B cell (primary cell): ENCODE data around the gene CALCOCO1. TPM values are rescaled to one million over a fixed set of nuclear protein-coding genes. Genes with fewer than 3 reads are reported as not detected.
"Not testable (repeated sequence)": the region's sequence is repeated elsewhere in the genome, so short reads cannot be mapped to it uniquely, and the experiment has no call there.

Experiments
- ATAC-seq: fragments of 200-7000 bp; cut with Tn5 transposase; one replicate; pipeline ENCODE4 v1.10.0; 2021; ENCODE audit warnings: low read depth, mild to moderate bottlenecking, moderate number of reproducible peaks, moderate library complexity
- CTCF ChIA-PET: fragments of 350-600 bp; sonication (Branson Sonifier 250); formaldehyde crosslinking; loops from one replicate; lab custom pipeline; 2021; ENCODE audit warnings: antibody characterized with exemption, inconsistent platforms; lab: Charles Lee
- POLR2A ChIA-PET: fragments of 350-600 bp; sonication (Branson Sonifier 250); formaldehyde crosslinking; loops from one replicate; lab custom pipeline; 2021; ENCODE audit warnings: antibody characterized with exemption; lab: Charles Lee
- DNase-seq: peaks from one replicate; pipeline ENCODE4 v3.0.0; 2013
- H2AFZ ChIP-seq: 2 replicates; pipeline ENCODE4 v1.6.1; 2012; ENCODE audit warnings: mild to moderate bottlenecking, low read depth, low read length; ENCODE audit not compliant: insufficient read depth, poor library complexity, severe bottlenecking
- H3K27ac ChIP-seq, 2 donors: 1 replicate in 1 of 2; 2 replicates in 1 of 2; pipeline ENCODE4 v1.5.1; 2012 to 2013; ENCODE audit warnings: low read length in 2 of 2, mild to moderate bottlenecking in 2 of 2, moderate library complexity in 1 of 2
- H3K27me3 ChIP-seq, 4 experiments: fragments of 200-600 bp in 1 of 4; sonication (generic) in 1 of 4; replicated peaks in 1 of 4; 1 replicate in 2 of 4; 2 replicates in 2 of 4; pipeline versions ENCODE4 v1.6.1 to v1.7.0; 2013 to 2016; ENCODE audit warnings: low read length in 3 of 4, mild to moderate bottlenecking in 2 of 4, mixed read lengths in 1 of 4, moderate library complexity in 1 of 4; ENCODE audit not compliant: insufficient read depth in 4 of 4, control insufficient read depth in 3 of 4; ENCODE audit errors: control extremely low read depth in 1 of 4
- H3K36me3 ChIP-seq, 2 experiments: replicated peaks in 1 of 2; 1 replicate in 1 of 2; 2 replicates in 1 of 2; pipeline versions ENCODE4 v1.6.1 to v1.7.1; 2013; ENCODE audit warnings: low read length in 1 of 2; ENCODE audit not compliant: insufficient read depth in 2 of 2, control insufficient read depth in 1 of 2; ENCODE audit errors: control extremely low read depth in 1 of 2, extremely low read depth in 1 of 2
- H3K4me1 ChIP-seq, 2 donors: fragments of 200-600 bp in 1 of 2; sonication (generic) in 1 of 2; 1 replicate in 1 of 2; 2 replicates in 1 of 2; pipeline versions ENCODE4 v1.5.1 to v1.6.1; 2013 to 2017; ENCODE audit warnings: low read length in 2 of 2; ENCODE audit not compliant: control insufficient read depth in 2 of 2, insufficient read depth in 2 of 2
- H3K4me2 ChIP-seq: replicated peaks from 2 replicates; pipeline ENCODE3; 2012; ENCODE audit warnings: mild to moderate bottlenecking, low read depth, low read length; ENCODE audit not compliant: poor library complexity, severe bottlenecking
- H3K4me3 ChIP-seq, 5 experiments: fragments of 200-600 bp in 1 of 5; sonication (generic) in 1 of 5; 1 replicate in 3 of 5; 2 replicates in 2 of 5; pipeline versions ENCODE4 v1.5.1 to v1.7.0; 2011 to 2016; ENCODE audit warnings: low read length in 4 of 5, mild to moderate bottlenecking in 4 of 5, low read depth in 2 of 5, control low read depth in 1 of 5, moderate library complexity in 1 of 5; ENCODE audit not compliant: insufficient read depth in 1 of 5; ENCODE audit errors: control extremely low read depth in 1 of 5, extremely low read depth in 1 of 5
- H3K79me2 ChIP-seq: fragments of 200-600 bp; sonication (generic); one replicate; pipeline ENCODE4 v1.6.0; 2016; ENCODE audit warnings: low read length; ENCODE audit not compliant: control insufficient read depth, insufficient read depth
- H3K9ac ChIP-seq: fragments of 200-600 bp; sonication (generic); 2 replicates; pipeline ENCODE4 v1.6.1; 2017; ENCODE audit warnings: mild to moderate bottlenecking, low read length, moderate library complexity
- H3K9me3 ChIP-seq, 3 donors: one replicate each; pipeline versions ENCODE4 v1.6.1 to v1.7.1; 2013; ENCODE audit warnings: low read length in 2 of 3; ENCODE audit not compliant: control insufficient read depth in 2 of 3, insufficient read depth in 1 of 3; ENCODE audit errors: control extremely low read depth in 1 of 3
- H4K20me1 ChIP-seq: 2 replicates; pipeline ENCODE4 v1.6.0; 2012; ENCODE audit warnings: mild to moderate bottlenecking, low read length; ENCODE audit not compliant: insufficient read depth, control insufficient read depth, poor library complexity, severe bottlenecking
- H3K27ac Mint-ChIP-seq: one replicate; pipeline ENCODE4 v1.8.0; 2021; ENCODE audit warnings: mixed read lengths
- H3K27me3 Mint-ChIP-seq: one replicate; pipeline ENCODE4 v1.8.0; 2021; ENCODE audit warnings: mixed read lengths
- H3K4me1 Mint-ChIP-seq: one replicate; pipeline ENCODE4 v1.8.0; 2021; ENCODE audit warnings: mixed read lengths
- H3K4me3 Mint-ChIP-seq: one replicate; pipeline ENCODE4 v1.8.0; 2021; ENCODE audit warnings: mixed read lengths
- H3K9me3 Mint-ChIP-seq: one replicate; pipeline ENCODE4 v1.8.0; 2022; ENCODE audit warnings: mixed read lengths; ENCODE audit not compliant: insufficient read depth
- EZH2 ChIP-seq: IDR thresholded peaks from 2 replicates; pipeline ENCODE4 v1.6.1; 2012; ENCODE audit warnings: borderline replicate concordance, low read depth, mild to moderate bottlenecking, moderate library complexity, low read length; ENCODE audit not compliant: insufficient read depth, poor library complexity, severe bottlenecking
- WGBS: methylation state at CpG from one replicate; pipeline ENCODE4 v1.1.5; 2013; ENCODE audit warnings: missing lambda C conversion rate; ENCODE audit not compliant: insufficient coverage; 5-methylcytosine and 5-hydroxymethylcytosine counted together
- intact Hi-C: fragments of 100-400 bp; cut with micrococcal nuclease; formaldehyde crosslinking; loops from one replicate; pipeline ENCODE4 v1.10.0; 2022
- polyA plus RNA-seq: library from polyadenylated mRNA; depleted of rRNA; stranded (reverse); fragments of >200 nt; gene quantifications from 2 replicates; pipeline ENCODE4 v1.2.3, GENCODE V29; 2012
- total RNA-seq, 2 donors: library from RNA; stranded (reverse); fragments of 120-200 nt in 1 of 2; gene quantifications; 1 replicate in 1 of 2; 2 replicates in 1 of 2; pipeline versions ENCODE4 v1.2.3 to v1.2.4, GENCODE V29; 2013 to 2022
- TF ChIP-seq, protein P1 (sequence below): fragments of 200-600 bp; IDR thresholded peaks from one replicate; pipeline ENCODE4 v1.8.0; 2022; ENCODE audit warnings: antibody characterized with exemption, mild to moderate bottlenecking

The CALCOCO1 gene
- total and polyA plus RNA-seq, 2 donors (not counting 1 experiment from before 2014, with no cell fraction given): 169 to 179 TPM

DNA sequence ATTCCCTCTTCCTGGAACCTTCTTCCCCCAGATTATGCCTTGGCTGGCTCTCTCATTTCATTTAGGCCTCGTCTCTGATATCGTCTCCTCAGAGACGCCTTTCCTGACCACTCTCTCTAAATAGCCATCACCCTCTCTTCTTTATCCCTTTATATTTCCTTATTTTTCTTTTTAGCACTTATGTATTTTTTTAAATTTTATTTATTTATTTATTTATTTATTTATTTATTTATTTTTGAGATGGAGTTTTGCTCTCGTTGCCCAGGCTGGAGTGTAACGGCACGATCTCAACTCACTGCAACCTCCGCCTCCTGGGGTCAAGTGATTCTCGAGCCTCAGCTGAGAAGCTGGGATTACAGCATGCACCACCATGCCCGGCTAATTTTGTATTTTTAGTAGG lies 43.3 kb downstream of the CALCOCO1 start:
- ATAC-seq: no peak
- H3K4me1 ChIP-seq: no peaks in the 10 kb centered on the region
- intact Hi-C loops: no loop called here
- H3K79me2 ChIP-seq: no peaks in the 10 kb centered on the region
- ChIA-PET CTCF (interaction anchor here (1.2 to 1.4 kb wide), 2 partner anchors 62 to 73 kb away, joined by 3 to 4 read pairs; no protein-coding TSS in a partner anchor), POLR2A (no interaction called here)
- Mint-ChIP-seq H3K4me3 (no peak overlapping the region), H3K4me1 (no peaks in the 10 kb centered on the region), H3K27ac (no peak overlapping the region), H3K27me3 (peaks cover 14% of the 10 kb centered on the region), H3K9me3 (no peaks in the 10 kb centered on the region)
- H3K9me3 ChIP-seq: no peaks in the 10 kb centered on the region
- H4K20me1 ChIP-seq: no peaks in the 10 kb centered on the region
- no peak overlapping the region for H3K4me3 ChIP-seq
- no peak overlapping the region for H3K4me2 ChIP-seq
- TF ChIP-seq, protein P1, sequence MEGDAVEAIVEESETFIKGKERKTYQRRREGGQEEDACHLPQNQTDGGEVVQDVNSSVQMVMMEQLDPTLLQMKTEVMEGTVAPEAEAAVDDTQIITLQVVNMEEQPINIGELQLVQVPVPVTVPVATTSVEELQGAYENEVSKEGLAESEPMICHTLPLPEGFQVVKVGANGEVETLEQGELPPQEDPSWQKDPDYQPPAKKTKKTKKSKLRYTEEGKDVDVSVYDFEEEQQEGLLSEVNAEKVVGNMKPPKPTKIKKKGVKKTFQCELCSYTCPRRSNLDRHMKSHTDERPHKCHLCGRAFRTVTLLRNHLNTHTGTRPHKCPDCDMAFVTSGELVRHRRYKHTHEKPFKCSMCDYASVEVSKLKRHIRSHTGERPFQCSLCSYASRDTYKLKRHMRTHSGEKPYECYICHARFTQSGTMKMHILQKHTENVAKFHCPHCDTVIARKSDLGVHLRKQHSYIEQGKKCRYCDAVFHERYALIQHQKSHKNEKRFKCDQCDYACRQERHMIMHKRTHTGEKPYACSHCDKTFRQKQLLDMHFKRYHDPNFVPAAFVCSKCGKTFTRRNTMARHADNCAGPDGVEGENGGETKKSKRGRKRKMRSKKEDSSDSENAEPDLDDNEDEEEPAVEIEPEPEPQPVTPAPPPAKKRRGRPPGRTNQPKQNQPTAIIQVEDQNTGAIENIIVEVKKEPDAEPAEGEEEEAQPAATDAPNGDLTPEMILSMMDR: no peak
- TF ChIP-seq EZH2: no peak
- H3K27ac ChIP-seq: no peak overlapping the region
- H2AFZ ChIP-seq: no peak overlapping the region
- H3K27me3 ChIP-seq: peaks cover 0 to 2% (median 0%) of the 10 kb centered on the region in 4 experiments
- no peak overlapping the region for H3K9ac ChIP-seq
- DNase-seq: no peak
- WGBS: 93% methylated on average over 5 of the region's 9 CpGs
- H3K36me3 ChIP-seq: no peaks in the 10 kb centered on the region

DNA sequence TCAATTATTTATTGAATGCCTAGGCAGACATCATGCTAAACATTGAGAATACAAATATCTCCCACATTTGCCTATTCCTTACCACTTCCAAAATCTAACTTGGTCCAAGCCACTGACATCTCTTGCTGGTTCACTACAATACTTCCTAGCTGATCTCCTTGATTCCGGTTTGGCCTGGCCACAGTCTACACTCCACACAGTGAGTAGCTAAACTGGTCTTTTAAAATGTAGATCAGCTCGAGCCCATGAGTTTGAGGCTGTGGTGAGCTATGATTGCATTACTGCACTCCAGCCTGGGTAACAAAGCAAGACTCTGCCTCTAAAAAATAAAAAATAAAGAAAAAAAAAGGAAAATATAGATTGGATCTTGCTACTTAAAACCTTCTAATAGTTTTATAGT lies 43.8 kb downstream of the CALCOCO1 start:
- POLR2A ChIA-PET: no interaction called here
- intact Hi-C loops: no loop called here

DNA sequence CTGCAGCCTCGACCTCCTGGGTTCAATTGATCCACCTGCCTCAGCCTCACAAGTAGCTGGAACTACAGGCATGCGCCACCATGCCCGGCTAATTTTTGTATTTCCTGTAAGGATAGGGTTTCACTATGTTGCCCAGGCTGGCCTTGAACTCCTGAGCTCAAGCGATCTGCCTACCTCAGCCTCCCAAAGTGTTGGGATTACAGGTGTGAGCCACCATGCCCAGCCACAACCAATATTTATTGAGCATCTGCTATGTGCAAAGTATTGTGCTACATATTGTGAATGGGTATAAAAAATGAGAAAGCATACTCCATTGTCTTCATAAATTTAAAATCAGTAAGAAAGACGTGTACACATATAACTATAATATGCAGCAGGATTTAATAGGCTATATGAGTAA lies 47.2 kb downstream of the CALCOCO1 start:
- H3K79me2 ChIP-seq, H3K4me3 ChIP-seq, intact Hi-C loops, H3K4me3 Mint-ChIP-seq, H4K20me1 ChIP-seq, H3K36me3 ChIP-seq, H3K9ac ChIP-seq, DNase-seq, POLR2A ChIA-PET, H3K9me3 Mint-ChIP-seq, H3K9me3 ChIP-seq, H3K27ac ChIP-seq, H3K27ac Mint-ChIP-seq, H3K4me2 ChIP-seq, ATAC-seq, H2AFZ ChIP-seq: not testable (repeated sequence)
- H3K4me1 ChIP-seq: peaks cover 9 to 19% of the 10 kb centered on the region in 2 donors
- H3K27me3 ChIP-seq: peaks cover 0 to 26% (median 16%) of the 10 kb centered on the region in 4 experiments
- Mint-ChIP-seq H3K4me1 (peaks cover 13% of the 10 kb centered on the region), H3K27me3 (peaks cover 21% of the 10 kb centered on the region)
- CTCF ChIA-PET: interaction anchor here (0.9 to 5.3 kb wide), 3 partner anchors 10 to 136 kb away, joined by 4 to 58 read pairs (median 6); no protein-coding TSS in a partner anchor
- WGBS: no CpG with 5 or more reads among the region's 5 CpGs

More for the DNA sequence above, 43.8 kb downstream of the CALCOCO1 start:
- Histone ChIP-seq H3K4me1 (no peaks in the 10 kb centered on the region), H3K79me2 (no peaks in the 10 kb centered on the region), H4K20me1 (no peaks in the 10 kb centered on the region), H3K4me3 (no peak overlapping the region), H3K27me3 (peaks cover 0 to 5% (median under 1%) of the 10 kb centered on the region in 4 experiments), H2AFZ (no peak overlapping the region), H3K27ac (no peak overlapping the region), H3K4me2 (no peak overlapping the region), H3K9me3 (no peaks in the 10 kb centered on the region), H3K36me3 (no peaks in the 10 kb centered on the region), H3K9ac (no peak overlapping the region)
- no peak overlapping the region for H3K4me3 Mint-ChIP-seq
- CTCF ChIA-PET: interaction anchor here (1.0 to 1.4 kb wide), 3 partner anchors 18 to 74 kb away, joined by 3 to 4 read pairs (median 3); no protein-coding TSS in a partner anchor
- DNase-seq: no peak
- no peak for TF ChIP-seq EZH2
- TF ChIP-seq, protein P1: no peak
- no peaks in the 10 kb centered on the region for H3K4me1 Mint-ChIP-seq
- no peaks in the 10 kb centered on the region for H3K9me3 Mint-ChIP-seq
- H3K27me3 Mint-ChIP-seq: peaks cover 12% of the 10 kb centered on the region
- WGBS: 86% methylated on average over 1 of the region's 2 CpGs
- H3K27ac Mint-ChIP-seq: no peak overlapping the region
- no peak for ATAC-seq
